Hepatocyte (in vitro differentiated cells): ENCODE results near the gene PRKCA. TPM values are rescaled to one million over a fixed set of nuclear protein-coding genes. Genes with fewer than 3 reads are reported as not detected.

Source experiments
- DNase-seq: peaks from one replicate; pipeline ENCODE4 v3.0.0-alpha.2; 2016; ENCODE audit warnings: low spot score
- H2AFZ ChIP-seq: fragments of 200-600 bp; sonication (generic); 2 replicates; pipeline ENCODE4 v1.6.0; 2016; ENCODE audit warnings: antibody characterized with exemption, mild to moderate bottlenecking
- H3K27ac ChIP-seq: fragments of 200-600 bp; sonication (generic); 2 replicates; pipeline ENCODE4 v1.5.1; 2016; ENCODE audit warnings: mild to moderate bottlenecking
- H3K27me3 ChIP-seq: fragments of 200-600 bp; sonication (generic); 2 replicates; pipeline ENCODE4 v1.6.1; 2016
- H3K36me3 ChIP-seq: fragments of 200-600 bp; sonication (generic); replicated peaks from 2 replicates; pipeline ENCODE4 v1.5.1; 2016; ENCODE audit warnings: low read depth; ENCODE audit not compliant: insufficient read depth
- H3K4me1 ChIP-seq: fragments of 200-600 bp; sonication (generic); 2 replicates; pipeline ENCODE4 v1.5.1; 2016; ENCODE audit warnings: mild to moderate bottlenecking, moderate library complexity; ENCODE audit not compliant: insufficient read depth
- H3K4me2 ChIP-seq: fragments of 200-600 bp; sonication (generic); 2 replicates; pipeline ENCODE4 v1.6.0; 2016
- H3K4me3 ChIP-seq: fragments of 200-600 bp; sonication (generic); 2 replicates; pipeline ENCODE4 v1.5.1; 2016; ENCODE audit warnings: mild to moderate bottlenecking
- H3K79me2 ChIP-seq: fragments of 200-600 bp; sonication (generic); 2 replicates; pipeline ENCODE4 v1.6.0; 2017; ENCODE audit warnings: mild to moderate bottlenecking
- H3K9me2 ChIP-seq: fragments of 200-600 bp; sonication (generic); replicated peaks from 2 replicates; pipeline ENCODE4 v1.6.0; 2017; ENCODE audit warnings: mild to moderate bottlenecking; ENCODE audit not compliant: insufficient read depth
- H3K9me3 ChIP-seq: fragments of 200-600 bp; sonication (generic); 2 replicates; pipeline ENCODE4 v1.5.1; 2016; ENCODE audit warnings: low read depth, mild to moderate bottlenecking
- H4K20me1 ChIP-seq: fragments of 200-600 bp; sonication (generic); 2 replicates; pipeline ENCODE4 v1.6.0; 2016; ENCODE audit warnings: mild to moderate bottlenecking; ENCODE audit not compliant: insufficient read depth, poor library complexity, severe bottlenecking
- CTCF ChIP-seq: fragments of 200-600 bp; sonication (generic); IDR thresholded peaks from 2 replicates; pipeline ENCODE4 v1.5.1; 2016; ENCODE audit warnings: antibody characterized with exemption, mild to moderate bottlenecking; ENCODE audit not compliant: poor library complexity
- EZH2 ChIP-seq: fragments of 200-600 bp; sonication (generic); IDR thresholded peaks from 2 replicates; pipeline ENCODE4 v1.6.1; 2016; ENCODE audit warnings: antibody characterized with exemption, mild to moderate bottlenecking, borderline replicate concordance
- EZH2phosphoT487 ChIP-seq: fragments of 200-600 bp; sonication (generic); IDR thresholded peaks from one replicate; pipeline ENCODE4 v1.6.1; 2018; ENCODE audit warnings: antibody characterized with exemption, mild to moderate bottlenecking, low read depth, moderate library complexity; ENCODE audit not compliant: unreplicated experiment, severe bottlenecking
- WGBS: methylation state at CpG from one replicate; pipeline ENCODE4 v1.1.6; 2016; ENCODE audit warnings: low lambda C conversion rate; ENCODE audit errors: missing lambda C conversion rate; 5-methylcytosine and 5-hydroxymethylcytosine counted together
- polyA plus RNA-seq: library from polyadenylated mRNA; unstranded; fragments of >200 nt; fragmentation: Nextera tagmentation; extraction: Ambion mirVana; gene quantifications from 2 replicates; pipeline ENCODE4 v1.2.1, GENCODE V29; 2016
- total RNA-seq: library from RNA; depleted of rRNA; stranded (reverse); fragments of >200 nt; gene quantifications from 2 replicates; pipeline ENCODE4 v1.2.3, GENCODE V29; 2014

Gene PRKCA
- total and polyA plus RNA-seq, 2 experiments from 2014 or later: 5.9 to 18.5 TPM

GRCh38 chr17:66509926-66510325 lies 207.5 kb downstream of the PRKCA start:
- Histone ChIP-seq H3K4me2 (no peak overlapping the region), H3K27ac (no peak overlapping the region), H3K27me3 (no peaks in the 10 kb centered on the region), H3K4me1 (no peaks in the 10 kb centered on the region), H4K20me1 (no peaks in the 10 kb centered on the region), H3K4me3 (no peak overlapping the region), H3K79me2 (no peaks in the 10 kb centered on the region), H3K36me3 (no peaks in the 10 kb centered on the region), H3K9me2 (no peaks in the 10 kb centered on the region), H2AFZ (no peak overlapping the region), H3K9me3 (no peaks in the 10 kb centered on the region)
- no peak for TF ChIP-seq CTCF
- TF ChIP-seq EZH2: no peak
- no peak for TF ChIP-seq EZH2phosphoT487
- WGBS: 93% methylated on average over 3 of the region's 3 CpGs
- no peak for DNase-seq

DNA sequence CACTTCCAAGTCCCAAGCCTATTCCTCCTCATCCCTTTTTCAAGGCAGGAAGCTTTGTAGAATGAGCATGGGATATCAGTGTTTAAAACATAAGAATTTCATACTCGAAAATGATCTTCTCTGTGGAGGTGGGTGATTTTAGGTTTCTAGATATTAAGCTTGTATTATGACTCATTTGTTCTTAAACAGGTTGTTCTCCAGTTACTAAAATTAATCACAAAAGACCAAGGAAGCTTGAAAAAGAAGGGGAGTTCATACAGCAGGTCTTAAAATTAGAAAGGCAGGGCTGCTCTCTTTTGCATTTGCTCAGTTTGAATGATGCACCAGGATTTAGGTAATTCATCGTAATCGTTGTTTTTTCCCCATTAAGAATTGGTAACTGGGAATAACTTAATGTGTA lies 208.7 kb downstream of the PRKCA start:
- 96% methylated on average over 3 of the region's 3 CpGs for WGBS
- no peaks in the 10 kb centered on the region for H4K20me1 ChIP-seq
- no peaks in the 10 kb centered on the region for H3K9me2 ChIP-seq
- no peaks in the 10 kb centered on the region for H3K79me2 ChIP-seq
- H3K9me3 ChIP-seq: no peaks in the 10 kb centered on the region
- no peak overlapping the region for H2AFZ ChIP-seq
- H3K27me3 ChIP-seq: no peaks in the 10 kb centered on the region
- no peak overlapping the region for H3K27ac ChIP-seq
- H3K4me3 ChIP-seq: no peak overlapping the region
- H3K4me1 ChIP-seq: no peaks in the 10 kb centered on the region
- no peak for DNase-seq
- TF ChIP-seq CTCF (no peak), EZH2phosphoT487 (no peak), EZH2 (no peak)
- H3K4me2 ChIP-seq: no peak overlapping the region
- no peaks in the 10 kb centered on the region for H3K36me3 ChIP-seq

DNA sequence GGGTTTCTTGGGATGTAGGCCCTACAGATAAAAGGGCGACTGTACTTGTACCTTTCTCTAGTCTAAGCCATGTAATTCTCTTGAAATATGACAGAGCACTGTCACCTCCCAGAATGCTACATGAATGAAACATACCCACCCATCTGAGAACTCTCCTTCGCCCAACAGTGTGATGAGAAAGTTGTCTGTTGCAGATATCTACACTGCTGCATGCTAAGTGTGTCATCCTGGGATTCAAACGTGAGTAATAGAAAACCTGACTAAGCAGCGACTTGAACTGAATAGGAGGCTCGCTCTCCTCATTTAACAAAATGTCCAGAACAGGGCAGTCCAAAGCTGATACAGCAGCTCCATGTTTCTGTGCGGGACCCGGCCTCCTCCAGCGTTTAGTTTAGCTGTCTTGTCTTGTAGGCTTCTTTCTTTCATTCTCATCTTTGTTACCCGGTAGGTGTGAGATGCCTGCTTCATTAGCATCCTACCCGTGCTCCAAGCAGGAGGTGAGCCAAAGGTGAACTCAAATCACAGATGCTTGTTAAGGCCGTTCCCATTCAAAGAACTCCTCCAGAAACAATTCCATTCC lies 211.9 kb downstream of the PRKCA start:
- Histone ChIP-seq H4K20me1 (no peaks in the 10 kb centered on the region), H3K4me1 (no peaks in the 10 kb centered on the region), H3K4me2 (no peak overlapping the region), H3K9me2 (no peaks in the 10 kb centered on the region), H3K27ac (no peak overlapping the region), H3K9me3 (no peaks in the 10 kb centered on the region), H2AFZ (no peak overlapping the region), H3K27me3 (no peaks in the 10 kb centered on the region), H3K36me3 (no peaks in the 10 kb centered on the region), H3K79me2 (no peaks in the 10 kb centered on the region), H3K4me3 (no peak overlapping the region)
- 83% methylated on average over 11 of the region's 11 CpGs for WGBS
- TF ChIP-seq CTCF: no peak
- no peak for DNase-seq

- H3K4me2 ChIP-seq: no peak overlapping the region
- no peaks in the 10 kb centered on the region for H3K9me2 ChIP-seq
- no peak overlapping the region for H3K27ac ChIP-seq
- no peaks in the 10 kb centered on the region for H4K20me1 ChIP-seq
- TF ChIP-seq CTCF (no peak), EZH2 (no peak), EZH2phosphoT487 (no peak)
- no peak overlapping the region for H3K4me3 ChIP-seq
- H3K79me2 ChIP-seq: no peaks in the 10 kb centered on the region
- WGBS: 82% methylated on average over 4 of the region's 4 CpGs
- H3K4me1 ChIP-seq: no peaks in the 10 kb centered on the region
- H3K9me3 ChIP-seq: no peaks in the 10 kb centered on the region
- no peaks in the 10 kb centered on the region for H3K27me3 ChIP-seq
- no peak overlapping the region for H2AFZ ChIP-seq
- no peak for DNase-seq
- H3K36me3 ChIP-seq: no peaks in the 10 kb centered on the region
Observed at GRCh38 chr17:66515974-66516373, 213.6 kb downstream of the PRKCA start.
